Ishikawa (cell line): ENCODE data around the gene SLC9A2.
A peak's percentile ranks its signal among the peaks of the same experiment; 100 is the strongest.

Experiments
- CEBPB ChIP-seq: IDR thresholded peaks from 2 replicates; pipeline ENCODE4 v1.6.1; 2012
- CREB1 ChIP-seq: IDR thresholded peaks from 2 replicates; pipeline ENCODE4 v1.6.1; 2012; ENCODE audit warnings: low read depth
- EGR1 ChIP-seq: IDR thresholded peaks from 2 replicates; pipeline ENCODE4 v1.6.1; 2012
- EP300 ChIP-seq: IDR thresholded peaks from 2 replicates; pipeline ENCODE4 v1.6.1; 2012; ENCODE audit warnings: borderline replicate concordance
- FOXM1 ChIP-seq: IDR thresholded peaks from 2 replicates; pipeline ENCODE4 v1.6.1; 2012; ENCODE audit warnings: low read depth, borderline replicate concordance
- MAX ChIP-seq: IDR thresholded peaks from 2 replicates; pipeline ENCODE4 v1.6.1; 2012
- NFIC ChIP-seq: IDR thresholded peaks from 2 replicates; pipeline ENCODE4 v1.6.1; 2012
- RAD21 ChIP-seq: IDR thresholded peaks from 2 replicates; pipeline ENCODE4 v1.6.1; 2012; ENCODE audit warnings: low read depth
- REST ChIP-seq: IDR thresholded peaks from 2 replicates; pipeline ENCODE4 v1.6.1; 2012; ENCODE audit warnings: low read depth, mild to moderate bottlenecking
- TAF1 ChIP-seq: IDR thresholded peaks from 2 replicates; pipeline ENCODE4 v1.6.1; 2012; ENCODE audit warnings: low read depth, mild to moderate bottlenecking
- TCF12 ChIP-seq: IDR thresholded peaks from 2 replicates; pipeline ENCODE4 v1.6.1; 2012; ENCODE audit warnings: low read depth
- TEAD4 ChIP-seq: IDR thresholded peaks from 2 replicates; pipeline ENCODE4 v1.6.1; 2012
- USF1 ChIP-seq: IDR thresholded peaks from 2 replicates; pipeline ENCODE4 v1.6.1; 2012
- YY1 ChIP-seq: IDR thresholded peaks from 2 replicates; pipeline ENCODE4 v1.6.1; 2012; ENCODE audit warnings: low read depth
- ZBTB7A ChIP-seq: IDR thresholded peaks from 2 replicates; pipeline ENCODE4 v1.6.1; 2012; ENCODE audit warnings: low read depth

SLC9A2 gene

GRCh38 chr2:102619414-102620319, at the start of gene SLC9A2:
SLC9A2 (plus strand) TSS chr2:102619553; CDS start chr2:102619849, 296 bp downstream.
- no peak for TF ChIP-seq NFIC
- no peak for TF ChIP-seq YY1
- TF ChIP-seq CREB1, result no peak
- TF ChIP-seq REST, result no peak
- TF ChIP-seq FOXM1, result no peak
- no peak; the same call in 1 of the 2 replicates for TF ChIP-seq TCF12
- 0 out of 2 replicates have a peak, but pooled peaks have one; percentile 21 for TF ChIP-seq USF1
- TF ChIP-seq TAF1, result no peak
- TF ChIP-seq RAD21, result no peak
- TF ChIP-seq CEBPB, result no peak
- peak; percentile 78 for TF ChIP-seq MAX
- TF ChIP-seq ZBTB7A, result no peak; the same call in 1 of the 2 replicates
- TF ChIP-seq EP300, result no peak
- TF ChIP-seq EGR1, result no peak
- no peak for TF ChIP-seq TEAD4

GRCh38 chr2:102575888-102576287, 43.5 kb upstream of the SLC9A2 start:
- TF ChIP-seq TAF1, result no peak
- TF ChIP-seq FOXM1, result no peak
- no peak for TF ChIP-seq MAX
- TF ChIP-seq ZBTB7A, result no peak
- no peak for TF ChIP-seq TEAD4
- no peak for TF ChIP-seq CREB1

- TF ChIP-seq EGR1, result no peak
- no peak for TF ChIP-seq ZBTB7A
- TF ChIP-seq RAD21, result no peak
- no peak for TF ChIP-seq CEBPB
- no peak for TF ChIP-seq MAX
- no peak for TF ChIP-seq USF1
- TF ChIP-seq TEAD4, result no peak
- TF ChIP-seq FOXM1, result no peak
- no peak for TF ChIP-seq REST
- TF ChIP-seq CREB1, result no peak
- TF ChIP-seq EP300, result no peak
- no peak for TF ChIP-seq NFIC
- TF ChIP-seq TAF1, result no peak
Measured at GRCh38 chr2:102578376-102578775, 41.0 kb upstream of the SLC9A2 start.

- TF ChIP-seq TEAD4 (no peak), TCF12 (no peak), RAD21 (no peak), MAX (no peak), TAF1 (no peak), YY1 (no peak), NFIC (no peak), ZBTB7A (no peak)
Measured at GRCh38 chr2:102581911-102582310, 37.4 kb upstream of the SLC9A2 start.

- TF ChIP-seq NFIC (no peak), TCF12 (no peak), EP300 (no peak), RAD21 (no peak), TAF1 (no peak), TEAD4 (no peak), REST (no peak), CEBPB (no peak), CREB1 (no peak), ZBTB7A (no peak), YY1 (no peak), FOXM1 (no peak)
Measured at GRCh38 chr2:102582845-102583244, 36.5 kb upstream of the SLC9A2 start.
